Stimulated activated naive CD4-positive, alpha-beta T cell treated with Interleukin-2 at 50 U/mL for 16 hours (primary cell): Measurements from ENCODE around the gene CACNB4.
"Not testable (repeated sequence)": the region's sequence is repeated elsewhere in the genome, so short reads cannot be mapped to it uniquely, and the experiment has no call there.

Experiments
- DNase-seq: peaks from one replicate; lab custom pipeline; 2025; lab: John Stamatoyannopoulos, UW

The CACNB4 gene

DNA sequence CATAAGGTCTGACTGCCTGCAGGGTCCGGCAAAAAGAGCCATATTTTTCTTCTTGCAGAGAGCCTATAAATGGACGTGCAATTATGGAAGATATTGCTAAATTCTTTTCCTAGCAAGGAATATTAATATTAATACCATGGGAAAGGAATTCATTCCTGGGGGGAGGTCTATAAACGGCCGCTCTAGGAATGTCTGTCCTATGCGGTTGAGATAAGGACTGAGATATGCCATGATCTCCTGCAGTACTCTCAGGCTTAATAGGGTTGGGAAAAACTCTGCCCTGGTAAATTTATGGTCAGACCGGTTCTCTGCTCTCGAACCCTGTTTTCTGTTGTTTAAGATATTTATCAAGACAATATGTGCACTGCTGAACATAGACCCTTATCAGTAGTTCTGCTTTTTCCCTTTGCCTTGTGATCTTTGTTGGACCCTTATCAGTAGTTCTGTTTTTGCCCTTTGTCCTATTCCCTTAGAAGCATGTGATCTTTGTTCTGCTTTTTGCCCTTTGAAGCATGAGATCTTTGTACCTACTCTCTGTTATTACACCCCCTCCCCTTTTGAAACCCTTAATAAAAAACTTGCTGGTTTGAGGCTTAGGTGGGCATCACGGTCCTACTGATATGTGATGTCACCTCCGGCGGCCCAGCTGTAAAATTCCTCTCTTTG lies 156.2 kb downstream of the CACNB4 start:
- DNase-seq = not testable (repeated sequence)

DNA sequence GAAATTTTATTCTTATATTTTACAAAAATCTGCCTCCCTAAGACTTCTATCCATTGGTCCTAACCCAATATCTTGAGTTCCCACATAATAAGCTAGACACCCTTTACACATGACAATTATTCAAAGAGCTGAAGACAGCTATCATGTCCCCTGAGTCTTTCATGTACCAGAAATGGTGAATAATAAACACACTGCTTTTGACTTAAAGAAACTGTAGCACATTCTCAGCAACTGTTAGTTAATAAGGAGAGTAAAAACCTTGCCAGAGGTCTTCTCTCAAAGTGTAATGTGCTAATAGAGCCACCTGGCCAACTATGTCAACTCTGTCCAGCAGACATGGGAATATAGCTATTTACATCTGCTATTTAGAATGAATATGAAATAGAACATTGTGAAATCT lies 160.9 kb downstream of the CACNB4 start:
- no peak for DNase-seq

GRCh38 chr2:151936626-151937025 lies 162.2 kb downstream of the CACNB4 start:
- DNase-seq = no peak

DNA sequence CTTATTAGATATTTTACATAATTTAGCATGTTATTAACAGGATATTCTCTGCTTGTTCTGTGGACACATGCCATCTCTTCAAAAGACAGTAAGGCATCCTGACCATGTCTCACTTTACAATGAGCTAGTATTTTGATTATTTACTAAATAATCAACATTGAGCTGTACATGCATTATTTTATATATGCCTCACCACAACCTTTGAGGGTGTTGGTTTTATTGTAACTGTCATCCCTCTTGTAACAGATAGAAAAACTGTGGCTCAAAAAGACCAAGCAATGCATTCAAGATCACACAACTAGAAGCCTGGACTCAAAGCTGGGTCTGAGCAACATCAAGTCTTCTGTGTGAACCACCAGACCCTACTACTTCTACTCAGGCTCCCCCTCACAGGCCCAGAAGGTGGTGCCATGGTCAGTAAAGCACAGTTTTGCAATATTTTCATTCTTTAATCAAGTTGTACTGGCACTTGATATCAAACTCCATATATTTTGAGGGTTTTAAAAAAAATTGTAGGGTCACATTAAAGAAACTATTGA lies 165.5 kb downstream of the CACNB4 start:
- DNase-seq = no peak

DNA sequence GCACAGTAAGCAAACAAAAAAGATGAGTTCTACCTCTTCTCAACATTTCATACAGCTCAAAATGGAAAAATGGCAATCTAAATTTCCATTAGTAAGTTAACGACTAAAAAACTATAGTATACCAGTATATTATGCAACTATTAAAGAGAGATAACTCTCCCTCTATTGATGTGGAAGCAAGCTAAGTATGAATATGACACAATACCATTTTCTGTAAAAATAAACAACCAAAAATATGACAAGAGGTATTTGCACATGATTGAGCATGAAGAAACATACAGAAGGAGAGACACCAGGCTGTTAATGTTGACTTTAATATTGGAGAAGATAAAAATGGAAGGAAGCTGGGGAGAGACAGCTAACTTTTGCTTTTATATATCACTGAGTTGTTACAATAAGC lies 167.1 kb downstream of the CACNB4 start:
- DNase-seq = no peak

GRCh38 chr2:151931030-151931611 lies 167.7 kb downstream of the CACNB4 start:
- DNase-seq = no peak

DNA sequence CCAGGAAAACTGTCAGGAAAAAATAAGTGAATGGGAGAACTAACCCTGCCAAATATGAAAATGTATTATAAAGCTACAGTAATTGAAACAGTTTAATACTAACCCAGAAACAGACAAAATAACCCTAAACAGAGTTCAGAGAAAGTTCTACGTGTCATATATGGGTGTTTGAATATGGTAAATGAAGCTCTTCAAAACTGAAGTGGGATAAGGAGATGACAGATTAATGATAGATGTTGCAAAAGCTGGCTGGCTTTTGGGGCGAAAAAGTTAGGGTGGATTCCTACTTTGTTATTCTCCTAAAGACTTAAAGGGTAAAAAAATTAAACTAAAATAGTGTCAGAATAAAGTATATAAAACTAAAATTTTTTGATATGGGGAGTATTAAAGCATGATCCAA lies 168.8 kb downstream of the CACNB4 start:
- DNase-seq = no peak

DNA sequence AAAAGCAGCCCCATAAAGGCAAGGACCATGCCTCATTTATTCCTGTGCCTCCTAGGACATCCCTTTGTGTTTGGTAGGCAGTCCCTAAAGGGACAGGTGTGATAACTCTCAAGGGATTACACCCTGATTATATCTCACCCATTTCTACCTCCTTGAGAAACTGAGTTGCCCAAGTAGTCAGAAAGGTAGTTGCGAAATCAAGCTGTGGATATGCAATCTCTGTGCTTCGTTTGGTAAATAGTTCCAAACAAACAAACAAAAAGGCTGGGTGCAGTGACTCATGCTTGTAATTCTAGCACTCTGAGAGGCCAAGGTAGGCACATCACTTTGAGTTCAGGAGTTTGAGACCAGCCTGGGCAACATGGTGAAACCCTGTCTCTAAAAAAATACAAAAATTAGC lies 170.5 kb downstream of the CACNB4 start:
- no peak for DNase-seq

- no peak for DNase-seq
Measured at GRCh38 chr2:151927501-151928221, 171.2 kb downstream of the CACNB4 start.

- no peak for DNase-seq
Measured at GRCh38 chr2:151922845-151923666, 175.8 kb downstream of the CACNB4 start.

GRCh38 chr2:151919786-151920185 lies 179.1 kb downstream of the CACNB4 start:
- DNase-seq = no peak

GRCh38 chr2:151918308-151918707 lies 180.5 kb downstream of the CACNB4 start:
- DNase-seq = no peak

- DNase-seq = no peak
Measured at GRCh38 chr2:151916632-151917031, 182.2 kb downstream of the CACNB4 start.

DNA sequence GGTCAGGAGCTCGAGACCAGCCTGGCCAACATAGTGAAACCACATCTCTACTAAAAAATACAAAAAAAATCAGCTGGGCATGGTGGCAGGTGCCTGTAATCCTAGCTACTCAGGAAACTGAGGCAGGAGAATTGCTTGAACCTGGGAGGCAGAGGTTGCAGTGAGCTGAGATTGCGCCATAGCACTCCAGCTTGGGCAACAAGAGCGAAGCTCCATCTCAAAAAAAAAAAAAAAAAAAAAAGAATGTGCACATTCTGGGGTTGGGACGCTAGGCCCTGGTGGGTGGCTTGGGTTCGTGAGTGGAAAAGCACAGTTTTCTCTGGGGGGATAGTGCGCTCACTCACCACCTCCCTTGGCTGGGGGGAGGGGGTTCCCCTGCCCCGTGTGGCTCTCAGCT lies 183.2 kb downstream of the CACNB4 start:
- not testable (repeated sequence) for DNase-seq

GRCh38 chr2:151914989-151915628 lies 183.7 kb downstream of the CACNB4 start:
- DNase-seq = no peak

DNA sequence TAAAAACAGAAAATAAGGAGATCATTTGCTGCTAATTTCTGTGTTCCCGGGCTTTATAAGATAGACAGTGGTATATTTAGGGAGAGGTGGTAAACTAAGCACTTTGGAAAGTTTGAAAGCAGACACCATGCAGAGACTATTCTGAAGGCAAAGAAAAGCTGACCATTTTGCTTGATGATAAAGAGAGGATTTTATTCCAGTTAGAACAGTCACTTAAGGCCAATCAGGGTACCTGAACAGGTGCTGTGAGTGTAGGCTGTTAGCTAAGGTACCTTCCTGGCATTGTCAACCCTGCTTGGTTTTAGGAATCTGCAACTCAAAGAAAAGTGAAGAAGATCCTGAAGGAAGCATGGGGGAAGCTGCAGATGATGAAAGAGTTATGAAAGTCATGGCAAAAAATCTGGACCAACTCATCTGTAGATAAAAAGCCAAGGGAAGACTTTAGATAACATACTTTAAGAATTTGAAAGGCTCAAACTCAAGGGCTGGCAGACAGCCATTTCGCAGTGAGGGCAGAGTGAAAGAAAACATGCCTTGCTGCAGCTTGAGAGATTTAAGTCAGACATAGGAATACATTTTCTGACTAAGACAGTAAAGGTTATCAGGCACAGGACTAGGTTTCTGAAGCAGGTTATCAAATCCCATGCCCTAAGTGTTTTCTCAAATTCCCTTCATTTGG lies 190.5 kb downstream of the CACNB4 start:
- no peak for DNase-seq

- no peak for DNase-seq
Measured at GRCh38 chr2:151907286-151908203, 191.3 kb downstream of the CACNB4 start.

DNA sequence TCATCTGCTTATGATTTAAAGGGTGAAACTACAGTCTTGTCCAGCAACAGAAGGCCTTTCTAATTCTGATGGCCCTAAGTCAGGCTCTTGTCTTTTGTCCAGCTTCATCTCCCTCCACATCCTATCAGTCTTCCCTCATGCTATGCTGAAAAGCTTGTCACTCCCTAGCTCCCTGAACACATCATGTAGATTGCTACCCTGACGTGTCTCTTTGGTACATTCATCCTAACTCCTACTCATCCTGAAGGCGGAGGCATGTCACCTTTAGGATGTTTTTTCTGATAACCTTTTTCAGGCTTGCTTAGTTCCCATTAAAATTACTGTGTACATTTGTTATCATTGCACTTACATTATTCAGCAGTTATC lies 192.2 kb downstream of the CACNB4 start:
- no peak for DNase-seq

DNA sequence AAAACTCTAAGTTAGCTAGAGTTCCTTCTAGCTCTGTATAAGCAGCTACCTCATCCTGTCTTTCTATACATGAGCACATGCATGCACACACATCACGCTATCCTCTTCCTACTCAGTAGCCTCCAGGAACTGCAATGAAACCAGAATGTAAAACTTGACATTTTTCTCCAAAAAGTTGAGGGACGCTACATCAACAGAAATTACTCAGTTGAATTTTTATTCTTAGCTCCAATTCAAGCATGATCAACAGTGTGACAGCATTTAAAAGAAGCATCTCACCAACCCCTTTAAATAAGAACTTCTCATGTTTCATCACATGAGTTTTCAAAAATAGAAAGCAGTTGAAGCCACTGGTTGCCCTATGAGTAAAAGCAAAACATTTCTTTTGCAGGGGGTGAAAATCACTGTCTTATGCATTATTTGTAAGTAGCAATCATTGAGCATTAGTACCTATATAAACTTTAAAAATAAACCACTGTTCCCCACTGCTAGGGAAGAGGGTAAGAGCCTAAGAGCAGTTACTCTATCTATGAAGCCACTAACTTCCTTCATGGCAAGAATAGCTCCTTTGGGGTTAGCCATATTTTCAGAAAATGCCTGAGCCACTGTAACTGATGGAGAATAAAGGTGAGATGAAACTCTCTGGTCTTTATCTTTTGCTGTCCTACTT lies 192.7 kb downstream of the CACNB4 start:
- no peak for DNase-seq

- no peak for DNase-seq
Measured at GRCh38 chr2:151904807-151905206, 194.0 kb downstream of the CACNB4 start.
